ENCODE measurements around the gene SIMC1.
"Not testable (repeated sequence)": the region's sequence is repeated elsewhere in the genome, so short reads cannot be mapped to it uniquely, and the experiment has no call there.

DNA sequence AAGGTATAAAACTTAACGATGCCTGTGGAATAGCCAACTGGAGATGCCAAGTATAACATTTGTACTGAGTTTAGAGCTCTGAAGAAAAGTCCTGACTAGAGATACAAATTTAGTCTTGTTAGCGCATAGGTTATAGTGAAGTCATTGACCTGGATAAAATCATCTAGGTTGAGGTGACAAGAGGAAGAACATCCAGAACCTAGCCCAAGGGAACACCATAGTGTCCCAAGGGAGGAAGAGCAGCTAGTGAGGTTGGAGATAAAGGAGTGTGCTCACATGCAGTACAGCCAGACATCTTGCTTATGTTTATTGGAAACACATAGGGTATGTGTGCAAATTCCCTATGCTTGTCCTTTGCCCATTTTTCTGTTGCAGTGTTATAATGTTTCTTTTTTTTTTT lies 6.1 kb downstream of the SIMC1 start:
- TF ChIP-seq, protein P1, sequence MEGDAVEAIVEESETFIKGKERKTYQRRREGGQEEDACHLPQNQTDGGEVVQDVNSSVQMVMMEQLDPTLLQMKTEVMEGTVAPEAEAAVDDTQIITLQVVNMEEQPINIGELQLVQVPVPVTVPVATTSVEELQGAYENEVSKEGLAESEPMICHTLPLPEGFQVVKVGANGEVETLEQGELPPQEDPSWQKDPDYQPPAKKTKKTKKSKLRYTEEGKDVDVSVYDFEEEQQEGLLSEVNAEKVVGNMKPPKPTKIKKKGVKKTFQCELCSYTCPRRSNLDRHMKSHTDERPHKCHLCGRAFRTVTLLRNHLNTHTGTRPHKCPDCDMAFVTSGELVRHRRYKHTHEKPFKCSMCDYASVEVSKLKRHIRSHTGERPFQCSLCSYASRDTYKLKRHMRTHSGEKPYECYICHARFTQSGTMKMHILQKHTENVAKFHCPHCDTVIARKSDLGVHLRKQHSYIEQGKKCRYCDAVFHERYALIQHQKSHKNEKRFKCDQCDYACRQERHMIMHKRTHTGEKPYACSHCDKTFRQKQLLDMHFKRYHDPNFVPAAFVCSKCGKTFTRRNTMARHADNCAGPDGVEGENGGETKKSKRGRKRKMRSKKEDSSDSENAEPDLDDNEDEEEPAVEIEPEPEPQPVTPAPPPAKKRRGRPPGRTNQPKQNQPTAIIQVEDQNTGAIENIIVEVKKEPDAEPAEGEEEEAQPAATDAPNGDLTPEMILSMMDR (IDR thresholded peaks at IDR 0.05) = not testable (repeated sequence)
- TF ChIP-seq POLR2A (IDR thresholded peaks at IDR 0.05) = not testable (repeated sequence)

Data from vagina (tissue), 2 donors.